D721Med (cell line): ENCODE measurements around the gene TTC24.

Source experiments
- DNase-seq: peaks from one replicate; pipeline ENCODE4 v3.0.0; 2011; ENCODE audit warnings: low spot score; ENCODE audit not compliant: insufficient read length
- FAIRE-seq: peaks from 2 replicates; lab custom pipeline; 2011; peaks lifted over from hg19 to GRCh38; lab: Jason Lieb, UNC
- TF ChIP-seq, protein P1 (sequence below): IDR thresholded peaks from 2 replicates; pipeline ENCODE4 v1.5.1; 2012; ENCODE audit warnings: mild to moderate bottlenecking, control low read depth; ENCODE audit not compliant: insufficient read depth; ENCODE audit errors: missing control alignments

TTC24 gene

DNA sequence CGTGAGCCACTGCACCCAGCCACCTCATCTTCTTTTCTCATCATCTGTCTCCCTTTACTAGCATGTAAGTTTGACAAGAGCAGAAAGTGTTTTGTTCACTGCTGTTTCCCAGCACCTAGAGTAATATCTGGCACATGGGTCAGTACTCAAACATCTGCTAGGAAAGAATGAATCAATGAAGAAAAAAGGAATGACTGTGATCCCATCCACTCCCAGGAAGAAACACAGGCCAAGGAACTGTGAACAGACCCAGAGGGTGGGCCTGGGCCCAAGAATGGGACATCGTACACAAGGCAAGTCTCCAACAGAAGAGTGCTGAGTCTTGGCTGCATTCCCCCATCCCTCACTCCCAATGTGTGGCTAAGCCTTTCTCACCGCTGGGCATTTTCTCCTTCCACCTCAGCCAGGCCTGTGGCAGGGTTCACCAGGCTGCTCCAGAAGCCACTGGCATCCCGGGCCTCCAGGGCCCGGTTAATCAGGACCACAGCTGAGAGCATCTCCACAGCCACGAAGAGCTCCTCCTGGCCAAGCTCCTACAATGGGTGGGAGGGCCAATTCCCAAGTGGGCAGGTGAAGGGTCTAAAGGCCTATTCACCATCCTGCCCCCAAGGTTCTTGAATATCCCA, 25.6 kb upstream of the TTC24 start:
- TF ChIP-seq, protein P1, sequence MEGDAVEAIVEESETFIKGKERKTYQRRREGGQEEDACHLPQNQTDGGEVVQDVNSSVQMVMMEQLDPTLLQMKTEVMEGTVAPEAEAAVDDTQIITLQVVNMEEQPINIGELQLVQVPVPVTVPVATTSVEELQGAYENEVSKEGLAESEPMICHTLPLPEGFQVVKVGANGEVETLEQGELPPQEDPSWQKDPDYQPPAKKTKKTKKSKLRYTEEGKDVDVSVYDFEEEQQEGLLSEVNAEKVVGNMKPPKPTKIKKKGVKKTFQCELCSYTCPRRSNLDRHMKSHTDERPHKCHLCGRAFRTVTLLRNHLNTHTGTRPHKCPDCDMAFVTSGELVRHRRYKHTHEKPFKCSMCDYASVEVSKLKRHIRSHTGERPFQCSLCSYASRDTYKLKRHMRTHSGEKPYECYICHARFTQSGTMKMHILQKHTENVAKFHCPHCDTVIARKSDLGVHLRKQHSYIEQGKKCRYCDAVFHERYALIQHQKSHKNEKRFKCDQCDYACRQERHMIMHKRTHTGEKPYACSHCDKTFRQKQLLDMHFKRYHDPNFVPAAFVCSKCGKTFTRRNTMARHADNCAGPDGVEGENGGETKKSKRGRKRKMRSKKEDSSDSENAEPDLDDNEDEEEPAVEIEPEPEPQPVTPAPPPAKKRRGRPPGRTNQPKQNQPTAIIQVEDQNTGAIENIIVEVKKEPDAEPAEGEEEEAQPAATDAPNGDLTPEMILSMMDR = no peak
- FAIRE-seq = no peak
- no peak for DNase-seq

DNA sequence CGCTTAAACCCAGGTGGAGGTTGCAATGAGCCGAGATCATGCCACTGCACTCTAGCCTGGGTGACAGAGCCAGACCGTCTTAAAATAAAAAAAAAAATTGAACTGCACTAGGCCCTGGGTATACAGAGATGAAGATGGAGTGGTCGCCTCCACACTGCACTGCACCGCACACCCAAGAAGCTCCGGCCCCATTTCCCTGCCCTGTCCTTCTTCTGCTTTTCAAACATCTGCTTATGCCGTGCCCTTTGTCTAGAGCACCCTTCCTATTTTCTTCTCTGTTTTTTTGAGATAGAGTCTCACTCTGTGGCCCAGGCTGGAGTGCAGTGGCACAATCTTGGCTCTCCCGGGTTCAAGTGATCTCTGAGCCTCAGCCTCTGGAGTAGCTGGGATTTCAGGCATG, 24.6 kb upstream of the TTC24 start:
- DNase-seq = no peak
- FAIRE-seq = no peak
- TF ChIP-seq, protein P1 = no peak

DNA sequence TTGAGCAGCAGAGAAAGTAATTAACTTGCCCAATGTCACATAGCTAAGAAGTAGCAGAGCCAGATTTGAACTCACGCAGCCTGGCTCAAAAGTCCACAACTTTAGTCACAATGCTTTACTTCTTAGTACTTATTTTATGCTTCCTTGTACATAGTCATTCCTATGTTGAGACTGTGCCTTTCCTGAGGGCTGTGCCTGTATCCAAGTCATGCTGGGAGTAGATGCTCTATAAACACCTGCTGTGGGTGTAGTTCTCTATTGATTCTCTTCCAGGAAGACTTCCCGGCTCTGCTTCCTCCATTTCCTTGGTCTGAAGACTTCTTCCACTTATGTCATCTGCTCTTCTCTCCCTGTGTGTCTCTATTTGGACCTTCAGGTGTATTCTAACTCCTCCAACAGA, 23.8 kb upstream of the TTC24 start:
- FAIRE-seq = no peak
- no peak for DNase-seq
- TF ChIP-seq, protein P1 = no peak

DNA sequence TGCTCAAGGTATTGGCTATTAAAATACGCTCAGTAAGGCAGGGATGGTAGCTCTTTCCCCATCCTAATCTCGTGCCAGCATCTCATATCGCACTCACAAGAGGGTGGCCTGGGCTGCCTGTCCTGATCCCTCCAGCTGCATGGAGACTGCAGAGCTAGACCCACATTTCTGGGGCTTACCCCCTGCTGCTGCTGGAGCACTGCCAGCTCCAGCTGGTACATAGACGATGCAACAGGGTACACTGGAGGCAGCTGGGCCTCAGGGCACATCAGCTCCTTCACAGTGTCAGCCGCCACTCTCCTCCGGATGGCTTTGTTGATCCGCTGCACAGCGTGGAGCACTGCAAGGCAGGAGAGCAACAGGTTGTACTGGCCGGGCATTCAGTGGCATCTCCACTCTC, 23.2 kb upstream of the TTC24 start:
- TF ChIP-seq, protein P1 = no peak
- FAIRE-seq = no peak
- no peak for DNase-seq

DNA sequence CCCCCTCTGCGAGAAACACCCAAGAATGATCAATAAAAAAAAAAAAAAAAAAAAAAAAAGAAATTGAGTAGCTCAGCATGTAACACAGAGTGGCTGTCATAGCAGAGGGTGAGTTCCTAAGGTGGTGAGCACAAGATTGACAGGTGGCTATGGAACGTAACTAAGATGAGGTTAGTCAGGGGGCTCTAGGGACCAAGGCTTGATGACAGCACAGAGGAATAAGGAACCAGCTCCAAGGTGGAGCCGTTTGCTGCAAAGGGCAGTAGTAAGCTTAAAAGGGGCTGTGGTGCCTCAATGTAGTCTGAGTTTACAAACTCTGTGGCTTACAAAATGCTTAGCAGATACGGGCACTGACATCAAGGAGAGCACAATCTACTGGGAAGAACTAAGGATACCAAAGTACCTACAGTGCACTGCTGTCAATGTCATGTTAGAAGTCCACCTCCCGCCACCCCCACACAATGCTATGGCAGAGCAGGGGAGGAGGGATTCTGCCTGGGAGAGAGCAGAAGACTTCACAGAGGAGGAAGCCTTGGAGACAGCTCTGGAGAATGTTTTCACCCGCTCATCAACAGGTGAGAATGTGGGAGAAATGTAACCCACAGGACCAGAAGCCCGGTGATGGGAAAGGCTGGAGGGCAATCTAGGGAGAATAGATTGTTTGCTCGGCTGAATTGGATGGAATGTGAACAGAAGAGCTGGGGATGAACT, 20.3 kb upstream of the TTC24 start:
- TF ChIP-seq, protein P1 = no peak
- FAIRE-seq = no peak
- no peak for DNase-seq

DNA sequence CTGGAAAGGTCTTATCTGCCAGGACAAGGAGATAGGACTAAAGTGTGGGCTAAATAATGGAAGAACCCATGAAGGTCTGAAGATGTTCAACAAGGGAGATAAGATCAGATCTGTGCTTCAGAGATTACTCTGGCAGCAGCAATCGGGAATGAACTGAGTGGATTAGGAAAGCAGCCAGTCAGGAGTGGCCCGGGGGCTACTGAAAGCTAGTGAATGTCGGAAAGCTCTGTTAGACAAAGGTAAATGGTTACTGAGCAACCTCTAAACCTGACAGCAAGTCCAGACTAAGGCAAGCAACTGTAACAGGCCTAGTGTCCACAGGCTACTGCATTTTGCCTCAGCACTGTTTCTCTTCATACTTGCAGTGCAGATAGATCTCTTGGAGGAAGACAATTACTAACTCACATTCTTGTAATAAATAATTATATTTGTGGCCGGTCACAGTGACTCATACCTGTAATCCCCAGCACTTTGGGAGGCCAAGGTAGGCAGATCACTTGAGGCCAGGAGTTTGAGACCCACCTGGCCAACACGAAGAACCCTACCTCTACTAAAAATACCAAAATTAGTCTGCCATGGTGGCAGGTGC, 19.6 kb upstream of the TTC24 start:
- no peak for FAIRE-seq

More for the DNA sequence above, 19.6 kb upstream of the TTC24 start:
- no peak for DNase-seq
- TF ChIP-seq, protein P1 = no peak
